Bronchus fibroblast of lung (primary cell): ENCODE measurements around the gene ADAM29. TPM values are rescaled to one million over a fixed set of nuclear protein-coding genes. Genes with fewer than 3 reads are reported as not detected.

Experiments
- total RNA-seq: library from RNA; depleted of rRNA; stranded (reverse); fragments of >200 nt; gene quantifications from 2 replicates; pipeline ENCODE4 v1.2.3, GENCODE V29; 2015

ADAM29 gene
- total RNA-seq = not detected in 2 replicates

DNA sequence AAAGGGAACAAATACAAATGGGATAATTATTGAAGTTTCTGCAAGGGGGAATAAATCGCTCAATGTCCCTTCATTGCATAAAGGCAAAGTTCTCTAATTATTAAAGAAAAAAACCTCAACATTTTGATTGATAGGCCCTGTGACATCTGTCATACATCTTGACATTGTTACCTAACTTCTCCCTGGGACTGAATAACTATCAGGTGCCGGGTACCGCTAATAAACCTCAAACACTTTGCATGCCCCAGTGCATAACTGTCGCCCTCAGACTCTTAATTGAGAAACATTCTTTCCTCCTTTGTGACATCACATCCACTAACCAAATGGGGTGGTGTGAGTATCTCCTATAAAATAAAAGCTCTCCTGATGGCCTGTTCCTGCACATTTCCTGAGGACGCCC lies at the start of gene ADAM29:
Gene ADAM29, plus strand, starts transcription at position 301 of the 400 bp plus-strand sequence. CDS start 57,168 bp downstream, outside the sequence.

Other genes starting within 250 kb of the ADAM29 start
- gene GLRA3, start 89.1 kb upstream of the ADAM29 start, total RNA-seq = not detected in 2 replicates